ENCODE measurements around the gene PCSK2. TPM values are rescaled to one million over a fixed set of nuclear protein-coding genes. Genes with fewer than 3 reads are reported as not detected.

The PCSK2 gene
- total RNA-seq, 1 experiment from 2014 or later: not detected

GRCh38 chr20:17461941-17462340 is 235.1 kb downstream of the PCSK2 start:
- Mint-ChIP-seq H3K4me1 (ENCODE audit: insufficient read depth, unreplicated experiment) (no peaks in the 10 kb centered on the region), H3K36me3 (ENCODE audit: insufficient read depth, unreplicated experiment) (no peaks in the 10 kb centered on the region), H3K27me3 (ENCODE audit: insufficient read depth, unreplicated experiment) (peaks cover 19% of the 10 kb centered on the region), H3K4me3 (ENCODE audit: unreplicated experiment) (no peak overlapping the region), H3K9me3 (ENCODE audit: unreplicated experiment) (no peaks in the 10 kb centered on the region), H3K27ac (ENCODE audit: low read depth, unreplicated experiment) (no peak overlapping the region)
- intact Hi-C loops (cut with micrococcal nuclease): no loop called here
- POLR2A ChIA-PET: no interaction called here
- DNase-seq (ENCODE audit: unreplicated experiment): no peak
- CTCF ChIA-PET: no interaction called here
- BruUV-seq (replicated peaks): no TSS peak
- TF ChIP-seq CTCF (IDR thresholded peaks at IDR 0.05; ENCODE audit: unreplicated experiment): no peak

- no peaks in the 10 kb centered on the region for H3K4me1 Mint-ChIP-seq (ENCODE audit: insufficient read depth, unreplicated experiment)
- ChIA-PET POLR2A (no interaction called here), CTCF (no interaction called here)
- no TSS peak for BruUV-seq (replicated peaks)
- TF ChIP-seq CTCF (IDR thresholded peaks at IDR 0.05; ENCODE audit: unreplicated experiment): no peak
- peaks cover 19% of the 10 kb centered on the region for H3K27me3 Mint-ChIP-seq (ENCODE audit: insufficient read depth, unreplicated experiment)
- H3K9me3 Mint-ChIP-seq (ENCODE audit: unreplicated experiment): no peaks in the 10 kb centered on the region
- no peaks in the 10 kb centered on the region for H3K36me3 Mint-ChIP-seq (ENCODE audit: insufficient read depth, unreplicated experiment)
- H3K4me3 Mint-ChIP-seq (ENCODE audit: unreplicated experiment): no peak overlapping the region
- no peak overlapping the region for H3K27ac Mint-ChIP-seq (ENCODE audit: low read depth, unreplicated experiment)
- no peak for DNase-seq (ENCODE audit: unreplicated experiment)
- intact Hi-C loops (cut with micrococcal nuclease): no loop called here
These were observed 236.9 kb downstream of the PCSK2 start for GRCh38 chr20:17463711-17464110.

GRCh38 chr20:17465236-17465635 is 238.4 kb downstream of the PCSK2 start:
- Mint-ChIP-seq H3K9me3 (ENCODE audit: unreplicated experiment) (no peaks in the 10 kb centered on the region), H3K27ac (ENCODE audit: low read depth, unreplicated experiment) (no peak overlapping the region), H3K27me3 (ENCODE audit: insufficient read depth, unreplicated experiment) (peaks cover 19% of the 10 kb centered on the region), H3K4me1 (ENCODE audit: insufficient read depth, unreplicated experiment) (no peaks in the 10 kb centered on the region), H3K4me3 (ENCODE audit: unreplicated experiment) (no peak overlapping the region), H3K36me3 (ENCODE audit: insufficient read depth, unreplicated experiment) (no peaks in the 10 kb centered on the region)
- no peak for DNase-seq (ENCODE audit: unreplicated experiment)
- CTCF ChIA-PET: interaction anchor here (1.0 to 1.3 kb wide), 3 partner anchors 40 to 663 kb away, joined by 3 to 5 read pairs (median 3); no protein-coding TSS in a partner anchor
- POLR2A ChIA-PET: no interaction called here
- no peak for TF ChIP-seq CTCF (IDR thresholded peaks at IDR 0.05; ENCODE audit: unreplicated experiment)
- intact Hi-C loops (cut with micrococcal nuclease): no loop called here
- BruUV-seq (replicated peaks): no TSS peak

GRCh38 chr20:17466641-17467040 is 239.8 kb downstream of the PCSK2 start:
- Mint-ChIP-seq H3K4me3 (ENCODE audit: unreplicated experiment) (no peak overlapping the region), H3K9me3 (ENCODE audit: unreplicated experiment) (no peaks in the 10 kb centered on the region), H3K4me1 (ENCODE audit: insufficient read depth, unreplicated experiment) (no peaks in the 10 kb centered on the region), H3K36me3 (ENCODE audit: insufficient read depth, unreplicated experiment) (no peaks in the 10 kb centered on the region), H3K27ac (ENCODE audit: low read depth, unreplicated experiment) (no peak overlapping the region), H3K27me3 (ENCODE audit: insufficient read depth, unreplicated experiment) (peaks cover 19% of the 10 kb centered on the region)
- intact Hi-C loops (cut with micrococcal nuclease): no loop called here
- no TSS peak for BruUV-seq (replicated peaks)
- CTCF ChIA-PET: interaction anchor here (1.3 kb wide), 1 partner anchor 38 kb away, joined by 3 read pairs; no protein-coding TSS in a partner anchor
- POLR2A ChIA-PET: no interaction called here
- no peak for DNase-seq (ENCODE audit: unreplicated experiment)
- TF ChIP-seq CTCF (IDR thresholded peaks at IDR 0.05; ENCODE audit: unreplicated experiment): no peak

Data from MCF 10A (cell line).